ENCODE results near the gene DENND4B. TPM values are rescaled to one million over a fixed set of nuclear protein-coding genes. Genes with fewer than 3 reads are reported as not detected.

Gene DENND4B
- total and polyA plus RNA-seq, 2 experiments from 2014 or later = 3.9 to 6.1 TPM

DNA sequence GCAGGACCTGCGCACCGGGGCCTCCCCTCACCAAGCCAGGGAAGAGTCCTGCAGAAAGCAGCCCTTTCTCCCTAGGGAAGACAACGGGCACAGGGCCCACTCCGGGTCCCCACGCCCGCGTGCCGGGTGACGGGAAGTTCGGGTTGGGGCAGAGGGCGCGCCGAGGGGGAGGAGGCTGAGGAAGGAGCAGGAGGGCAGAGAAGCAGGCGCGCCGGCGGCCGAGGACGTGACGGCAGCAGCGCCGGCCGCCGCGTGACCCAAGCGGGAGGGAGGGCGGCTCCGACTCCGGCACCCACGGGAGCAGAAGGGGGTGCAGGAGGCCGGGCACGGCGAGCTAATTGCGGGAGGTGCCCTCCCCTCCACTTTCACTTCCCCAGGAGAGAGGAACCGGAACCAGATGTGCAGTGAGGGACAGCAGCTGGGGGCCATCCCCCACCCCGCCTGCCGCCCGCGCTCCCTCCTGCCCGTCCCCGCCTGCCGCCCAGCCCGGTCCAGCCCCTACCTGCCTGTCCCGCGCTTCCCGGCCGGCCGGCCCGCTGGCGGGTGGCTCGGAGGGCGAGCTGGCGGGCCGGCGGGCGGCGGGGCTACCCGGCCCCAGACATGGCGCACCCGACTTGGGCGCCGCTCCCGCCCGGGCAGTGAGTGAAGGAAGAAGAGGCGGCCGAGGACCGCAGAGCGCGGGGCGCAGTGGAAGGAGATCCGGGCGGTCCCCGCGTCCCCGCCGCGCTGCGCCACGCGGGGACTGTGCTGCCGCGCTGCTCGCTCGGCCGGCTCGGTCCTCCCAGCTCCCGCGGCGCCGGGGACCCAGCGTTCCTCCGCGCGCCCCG, 510 bp downstream of the DENND4B start:
- peak overlapping the region; percentile 77 for H3K27ac ChIP-seq
- H3K9me3 ChIP-seq (ENCODE audit: low read depth) = no peaks in the 10 kb centered on the region
- H3K27me3 ChIP-seq (replicated peaks; ENCODE audit: insufficient read depth) = no peaks in the 10 kb centered on the region
- peaks cover 6% of the 10 kb centered on the region; the same call in 1 of the 2 replicates for H3F3A ChIP-seq (ENCODE audit: insufficient read depth)
- in situ Hi-C loops (cut with MboI) = no loop called here
- peak overlapping the region; percentile 88 for H3K4me2 ChIP-seq (ENCODE audit: unreplicated experiment)
- no peaks in the 10 kb centered on the region for H4K20me1 ChIP-seq (ENCODE audit: insufficient read depth)
- H3K4me1 ChIP-seq (ENCODE audit: insufficient read depth) = peaks cover 3% of the 10 kb centered on the region; the same call in 1 of the 2 replicates
- H3K9me2 ChIP-seq (ENCODE audit: insufficient read depth) = no peaks in the 10 kb centered on the region
- 1 to 2% methylated on average over 19 to 76 of the region's 95 CpGs for WGBS, 2 experiments (ENCODE audit: low coverage in 1 of 2, low lambda C conversion rate in 2 of 2, missing lambda C conversion rate in 2 of 2)
- DNase-seq = peak; percentile 87
- H3K79me2 ChIP-seq (ENCODE audit: insufficient read depth) = peaks cover 30% of the 10 kb centered on the region
- peak overlapping the region; percentile 90 for H3K9ac ChIP-seq
- peak overlapping the region; percentile 87 for H2AFZ ChIP-seq
- peak overlapping the region; percentile 90 for H3K4me3 ChIP-seq
- no peak for TF ChIP-seq EZH2phosphoT487 (IDR thresholded peaks at IDR 0.05; ENCODE audit: insufficient read depth, low read depth)
- no peak for TF ChIP-seq EZH2 (IDR thresholded peaks at IDR 0.05; ENCODE audit: insufficient read depth, poor library complexity, severe bottlenecking)
- peaks cover 11% of the 10 kb centered on the region; the same call in 1 of the 2 replicates for H3K36me3 ChIP-seq (ENCODE audit: low read depth)

GRCh38 chr1:153945131-153945794, 1.3 kb downstream of the DENND4B start:
- Histone ChIP-seq H3K9ac (peak overlapping the region; percentile 90), H3K79me2 (ENCODE audit: insufficient read depth) (peaks cover 28% of the 10 kb centered on the region), H3K9me2 (ENCODE audit: insufficient read depth) (no peaks in the 10 kb centered on the region), H4K20me1 (ENCODE audit: insufficient read depth) (no peaks in the 10 kb centered on the region), H3K36me3 (ENCODE audit: low read depth) (peaks cover 5% of the 10 kb centered on the region; the same call in 1 of the 2 replicates), H3K9me3 (ENCODE audit: low read depth) (no peaks in the 10 kb centered on the region), H3F3A (ENCODE audit: insufficient read depth) (peaks cover 6% of the 10 kb centered on the region; the same call in 1 of the 2 replicates), H2AFZ (peak overlapping the region; percentile 87), H3K27ac (peak overlapping the region; percentile 77), H3K4me2 (ENCODE audit: unreplicated experiment) (peak overlapping the region; percentile 88), H3K4me3 (peak overlapping the region; percentile 90), H3K4me1 (ENCODE audit: insufficient read depth) (peaks cover 3% of the 10 kb centered on the region; the same call in 1 of the 2 replicates), H3K27me3 (replicated peaks; ENCODE audit: insufficient read depth) (no peaks in the 10 kb centered on the region)
- in situ Hi-C loops (cut with MboI) = no loop called here
- DNase-seq = peak; percentile 55
- TF ChIP-seq EZH2phosphoT487 (IDR thresholded peaks at IDR 0.05; ENCODE audit: insufficient read depth, low read depth) (no peak), EZH2 (IDR thresholded peaks at IDR 0.05; ENCODE audit: insufficient read depth, poor library complexity, severe bottlenecking) (no peak)
- WGBS, 2 experiments (ENCODE audit: low coverage in 1 of 2, low lambda C conversion rate in 2 of 2, missing lambda C conversion rate in 2 of 2) = 40 to 42% methylated on average over 11 to 12 of the region's 12 CpGs

GRCh38 chr1:153944827-153945117, 1.7 kb downstream of the DENND4B start:
- H3K9me2 ChIP-seq (ENCODE audit: insufficient read depth) = no peaks in the 10 kb centered on the region
- H3K4me3 ChIP-seq = peak overlapping the region; percentile 90
- DNase-seq = no peak
- no peak overlapping the region for H2AFZ ChIP-seq
- WGBS, 2 experiments (ENCODE audit: low coverage in 1 of 2, low lambda C conversion rate in 2 of 2, missing lambda C conversion rate in 2 of 2) = 72 to 75% methylated on average over 3 of the region's 3 CpGs
- 0 out of 2 replicates have a peak, but pooled peaks cover 6% of the 10 kb centered on the region for H3F3A ChIP-seq (ENCODE audit: insufficient read depth)
- peaks cover under 1% of the 10 kb centered on the region; the same call in 1 of the 2 replicates for H3K36me3 ChIP-seq (ENCODE audit: low read depth)
- peaks cover 23% of the 10 kb centered on the region for H3K79me2 ChIP-seq (ENCODE audit: insufficient read depth)
- no peak for TF ChIP-seq EZH2 (IDR thresholded peaks at IDR 0.05; ENCODE audit: insufficient read depth, poor library complexity, severe bottlenecking)
- TF ChIP-seq EZH2phosphoT487 (IDR thresholded peaks at IDR 0.05; ENCODE audit: insufficient read depth, low read depth) = no peak
- H3K4me2 ChIP-seq (ENCODE audit: unreplicated experiment) = peak overlapping the region; percentile 88
- peak overlapping the region; percentile 90; the same call in 1 of the 2 replicates for H3K9ac ChIP-seq
- no peaks in the 10 kb centered on the region for H3K9me3 ChIP-seq (ENCODE audit: low read depth)
- H4K20me1 ChIP-seq (ENCODE audit: insufficient read depth) = no peaks in the 10 kb centered on the region
- H3K4me1 ChIP-seq (ENCODE audit: insufficient read depth) = peaks cover 3% of the 10 kb centered on the region; the same call in 1 of the 2 replicates
- H3K27me3 ChIP-seq (replicated peaks; ENCODE audit: insufficient read depth) = no peaks in the 10 kb centered on the region
- in situ Hi-C loops (cut with MboI) = no loop called here
- 0 out of 2 replicates have a peak overlapping the region, but pooled peaks have one; percentile 77 for H3K27ac ChIP-seq

GRCh38 chr1:153944005-153944826, 2.3 kb downstream of the DENND4B start:
- H3K27me3 ChIP-seq (replicated peaks; ENCODE audit: insufficient read depth) = no peaks in the 10 kb centered on the region
- TF ChIP-seq EZH2phosphoT487 (IDR thresholded peaks at IDR 0.05; ENCODE audit: insufficient read depth, low read depth) (no peak), EZH2 (IDR thresholded peaks at IDR 0.05; ENCODE audit: insufficient read depth, poor library complexity, severe bottlenecking) (no peak)
- no peaks in the 10 kb centered on the region for H3K9me3 ChIP-seq (ENCODE audit: low read depth)
- H4K20me1 ChIP-seq (ENCODE audit: insufficient read depth) = no peaks in the 10 kb centered on the region
- peak; percentile 32 for DNase-seq
- no peaks in the 10 kb centered on the region for H3K36me3 ChIP-seq (ENCODE audit: low read depth)
- peaks cover 3% of the 10 kb centered on the region; the same call in 1 of the 2 replicates for H3K4me1 ChIP-seq (ENCODE audit: insufficient read depth)
- H3F3A ChIP-seq (ENCODE audit: insufficient read depth) = 0 out of 2 replicates have a peak, but pooled peaks cover 6% of the 10 kb centered on the region
- no peak overlapping the region for H3K4me3 ChIP-seq
- no peak overlapping the region for H3K4me2 ChIP-seq (ENCODE audit: unreplicated experiment)
- in situ Hi-C loops (cut with MboI) = no loop called here
- WGBS, 2 experiments (ENCODE audit: low coverage in 1 of 2, low lambda C conversion rate in 2 of 2, missing lambda C conversion rate in 2 of 2) = 84 to 87% methylated on average over 15 of the region's 15 CpGs
- no peak overlapping the region for H3K27ac ChIP-seq
- no peaks in the 10 kb centered on the region for H3K9me2 ChIP-seq (ENCODE audit: insufficient read depth)
- H3K9ac ChIP-seq = no peak overlapping the region
- peaks cover 22% of the 10 kb centered on the region for H3K79me2 ChIP-seq (ENCODE audit: insufficient read depth)
- no peak overlapping the region for H2AFZ ChIP-seq
